NCI-H128 (cell line): ENCODE measurements around the gene NEU3.
A peak's percentile ranks its signal among the peaks of the same experiment; 100 is the strongest.
"Not testable (repeated sequence)": the region's sequence is repeated elsewhere in the genome, so short reads cannot be mapped to it uniquely, and the experiment has no call there.

Experiments
- DNase-seq: peaks from one replicate; lab custom pipeline; 2025; ENCODE audit not compliant: unreplicated experiment; lab: John Stamatoyannopoulos, UW

The NEU3 gene, protein sequence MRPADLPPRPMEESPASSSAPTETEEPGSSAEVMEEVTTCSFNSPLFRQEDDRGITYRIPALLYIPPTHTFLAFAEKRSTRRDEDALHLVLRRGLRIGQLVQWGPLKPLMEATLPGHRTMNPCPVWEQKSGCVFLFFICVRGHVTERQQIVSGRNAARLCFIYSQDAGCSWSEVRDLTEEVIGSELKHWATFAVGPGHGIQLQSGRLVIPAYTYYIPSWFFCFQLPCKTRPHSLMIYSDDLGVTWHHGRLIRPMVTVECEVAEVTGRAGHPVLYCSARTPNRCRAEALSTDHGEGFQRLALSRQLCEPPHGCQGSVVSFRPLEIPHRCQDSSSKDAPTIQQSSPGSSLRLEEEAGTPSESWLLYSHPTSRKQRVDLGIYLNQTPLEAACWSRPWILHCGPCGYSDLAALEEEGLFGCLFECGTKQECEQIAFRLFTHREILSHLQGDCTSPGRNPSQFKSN

GRCh38 chr11:74988541-74989259, at the start of gene NEU3:
TSS of gene NEU3 (plus strand) at chr11:74988933. CDS start at chr11:74989061, 128 bp downstream.
- peak; percentile 71 for DNase-seq

GRCh38 chr11:74941492-74941891, 47.2 kb upstream of the NEU3 start:
- no peak for DNase-seq

- DNase-seq: no peak
Measured at GRCh38 chr11:74942073-74942759, 46.5 kb upstream of the NEU3 start.

GRCh38 chr11:74948546-74948897, 40.2 kb upstream of the NEU3 start:
- DNase-seq: no peak

GRCh38 chr11:74948898-74949752, 39.6 kb upstream of the NEU3 start, which contains the start of the genes SPCS2 and XRRA1:
TSS of gene SPCS2 (plus strand) at chr11:74949266. CDS start at chr11:74949286, 20 bp downstream.
TSS of gene XRRA1 (minus strand) at chr11:74949091. CDS start at chr11:74940878, 8,213 bp downstream.
- DNase-seq: peak; percentile 94

- DNase-seq: no peak
Measured at GRCh38 chr11:74949753-74950137, 39.0 kb upstream of the NEU3 start.

DNA sequence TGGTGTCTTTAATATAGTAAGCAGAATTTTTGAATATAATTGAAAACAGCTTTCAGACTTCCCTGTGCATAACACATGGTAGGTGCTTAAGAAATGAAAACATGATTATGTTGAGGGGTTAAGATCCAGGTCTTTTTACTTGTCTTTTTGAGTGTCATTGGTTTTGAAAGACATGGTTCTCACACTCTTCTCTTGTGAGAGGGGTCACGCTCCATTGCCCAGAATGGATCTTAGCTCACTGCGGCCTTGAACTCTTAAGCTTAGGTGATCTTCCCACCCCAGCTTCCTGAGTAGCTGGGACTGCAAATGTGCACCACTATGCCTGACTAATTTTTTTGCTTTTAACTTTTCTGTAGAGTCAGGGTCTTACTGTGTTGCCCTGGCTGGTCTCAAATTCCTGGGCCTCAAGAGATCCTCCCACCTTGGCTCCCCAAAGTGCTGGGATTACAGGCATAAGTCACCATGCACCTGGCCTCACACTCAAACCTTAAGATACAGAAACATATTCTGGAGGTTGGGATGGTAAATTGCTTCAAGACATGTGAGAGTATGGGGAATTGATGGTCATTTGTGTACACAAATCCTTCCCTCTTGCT, 38.3 kb upstream of the NEU3 start:
- DNase-seq: no peak

- DNase-seq: no peak
Measured at GRCh38 chr11:74951226-74951625, 37.5 kb upstream of the NEU3 start.

DNA sequence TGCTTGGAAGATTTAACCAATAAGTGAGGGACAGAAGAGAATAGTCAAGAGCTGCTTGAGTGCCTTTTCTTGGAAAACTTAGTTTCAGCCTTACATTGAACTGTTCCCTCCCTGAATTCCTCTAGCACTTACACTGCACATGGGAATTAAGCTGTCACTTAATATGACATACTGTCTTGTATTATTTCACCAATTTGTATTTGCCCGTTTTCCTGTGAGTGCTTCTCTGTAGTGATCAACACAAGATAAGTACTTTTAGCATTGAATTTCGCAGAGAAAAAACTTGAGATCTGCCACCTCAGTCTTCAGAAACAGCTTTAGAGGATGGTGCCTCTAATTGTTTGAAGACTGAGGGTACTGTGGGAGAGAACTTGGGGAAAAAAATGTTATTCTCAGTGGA, 36.0 kb upstream of the NEU3 start:
- DNase-seq: no peak

DNA sequence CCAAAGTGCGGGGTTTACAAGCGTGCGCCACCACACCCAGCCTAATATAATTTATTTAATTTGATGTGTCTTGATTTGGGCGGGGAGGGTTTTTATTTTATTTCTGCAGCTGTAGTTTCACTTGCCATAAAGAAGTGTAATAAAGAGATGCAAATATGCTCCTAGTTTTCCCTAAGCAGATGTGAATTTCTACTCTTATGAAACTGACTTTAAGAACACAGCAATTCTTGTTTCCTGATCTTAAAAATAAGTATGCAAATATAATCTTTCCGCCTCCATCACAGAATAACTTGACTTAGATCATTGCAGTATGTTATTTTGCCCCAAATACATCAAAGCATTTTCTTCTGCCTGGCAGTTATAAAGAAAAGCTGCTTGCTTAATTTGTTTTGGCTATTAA, 35.3 kb upstream of the NEU3 start:
- DNase-seq: no peak

DNA sequence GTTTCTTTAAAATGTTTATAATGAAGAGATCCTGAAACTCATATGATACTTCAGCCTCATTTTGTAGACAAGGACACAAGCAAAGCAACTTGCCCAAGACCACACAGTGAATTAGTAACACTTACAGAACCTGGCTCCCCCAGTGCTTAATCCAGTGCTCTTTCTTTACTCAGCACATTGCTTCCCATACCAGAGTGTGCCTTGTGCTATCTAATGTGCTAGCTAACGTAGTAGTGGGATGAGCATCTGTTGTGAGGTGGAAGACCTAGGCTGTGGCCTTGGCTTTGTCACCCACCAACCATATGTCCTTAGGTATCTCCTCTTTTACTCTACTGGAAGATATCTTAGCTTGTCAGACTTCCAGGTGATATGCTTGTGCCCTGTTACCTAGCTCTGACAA, 34.5 kb upstream of the NEU3 start:
- no peak for DNase-seq

DNA sequence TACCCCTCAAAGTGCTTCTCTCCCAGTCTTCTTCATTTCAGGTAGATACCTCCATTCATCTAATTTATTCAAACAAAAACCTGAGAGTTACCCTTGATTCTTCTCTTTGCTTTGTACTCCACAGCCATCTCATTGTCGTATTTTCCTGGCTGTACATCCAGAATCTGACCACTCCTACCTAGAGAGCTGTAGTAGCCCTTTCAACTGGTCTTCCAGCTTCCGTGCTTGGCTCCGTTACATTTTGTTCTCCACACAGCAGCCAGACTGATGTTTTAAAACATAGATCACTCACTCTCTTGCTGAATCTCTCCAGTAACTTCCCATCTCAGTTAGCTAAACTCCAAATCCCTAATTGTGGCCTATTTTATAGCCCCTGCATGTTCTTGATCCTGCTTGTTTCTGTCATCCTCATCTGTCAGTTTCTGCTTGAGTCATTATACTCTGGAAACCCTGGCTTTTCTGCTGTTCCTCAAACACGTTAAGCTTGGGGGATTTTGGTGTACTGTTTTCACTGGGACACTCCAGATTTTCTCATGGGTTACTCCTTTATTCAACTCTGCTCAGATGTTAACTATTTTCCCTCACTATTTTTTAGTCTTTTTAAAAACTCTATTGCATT, 32.2 kb upstream of the NEU3 start:
- no peak for DNase-seq

DNA sequence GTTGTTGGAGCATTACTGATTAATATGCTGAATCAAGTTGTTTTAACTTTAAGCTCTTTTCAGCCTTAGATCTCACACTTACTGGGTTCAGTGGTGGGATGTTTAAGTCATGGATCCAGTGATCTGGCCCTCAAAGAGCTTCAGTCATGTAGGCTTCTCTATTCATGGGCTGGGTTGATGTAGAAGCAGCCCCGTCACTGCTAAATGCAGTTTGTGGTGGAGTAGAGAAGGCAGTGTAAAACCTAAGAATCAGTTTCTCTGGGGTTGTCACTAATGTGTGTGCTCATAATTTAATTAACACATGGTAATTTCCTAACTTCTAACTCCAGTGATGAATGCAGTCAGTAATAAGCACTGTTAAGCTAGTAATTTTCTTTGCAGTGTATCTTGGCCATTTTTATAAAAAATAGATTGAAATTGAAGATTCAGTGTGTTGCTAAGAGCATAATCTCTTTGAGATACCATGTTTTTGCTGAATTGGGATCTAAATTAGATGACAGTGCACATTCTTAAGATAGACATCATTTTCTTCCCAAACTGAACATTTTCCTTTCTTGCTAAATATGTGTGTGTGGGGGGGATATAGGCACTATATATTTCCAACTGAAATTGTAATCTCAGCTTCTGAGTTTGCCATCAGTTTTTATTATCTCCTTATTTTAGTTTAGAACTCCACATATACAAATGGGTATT, 30.6 kb upstream of the NEU3 start:
- DNase-seq: no peak

DNA sequence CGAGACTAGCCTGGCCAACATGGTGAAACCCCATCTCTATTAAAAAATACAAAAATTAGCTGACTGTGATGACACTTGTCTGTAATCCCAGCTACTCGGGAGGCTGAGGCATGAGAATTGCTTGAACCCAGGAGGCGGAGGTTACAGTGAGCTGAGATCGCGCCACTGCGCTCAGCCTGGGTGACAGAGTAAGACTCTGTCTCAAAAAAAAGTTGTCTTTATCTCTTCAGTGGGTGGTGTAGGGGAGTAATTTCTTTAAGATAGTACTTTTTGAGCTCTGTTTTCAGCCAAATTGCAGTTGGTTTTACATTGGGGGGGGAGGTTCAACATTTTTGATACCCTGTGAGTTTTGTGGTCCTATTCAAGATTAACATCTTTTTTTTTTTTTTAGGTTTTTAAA, 28.6 kb upstream of the NEU3 start:
- not testable (repeated sequence) for DNase-seq

GRCh38 chr11:74966651-74967050, 22.1 kb upstream of the NEU3 start:
- DNase-seq: no peak

GRCh38 chr11:74970852-74971395, 17.8 kb upstream of the NEU3 start:
- DNase-seq: no peak

DNA sequence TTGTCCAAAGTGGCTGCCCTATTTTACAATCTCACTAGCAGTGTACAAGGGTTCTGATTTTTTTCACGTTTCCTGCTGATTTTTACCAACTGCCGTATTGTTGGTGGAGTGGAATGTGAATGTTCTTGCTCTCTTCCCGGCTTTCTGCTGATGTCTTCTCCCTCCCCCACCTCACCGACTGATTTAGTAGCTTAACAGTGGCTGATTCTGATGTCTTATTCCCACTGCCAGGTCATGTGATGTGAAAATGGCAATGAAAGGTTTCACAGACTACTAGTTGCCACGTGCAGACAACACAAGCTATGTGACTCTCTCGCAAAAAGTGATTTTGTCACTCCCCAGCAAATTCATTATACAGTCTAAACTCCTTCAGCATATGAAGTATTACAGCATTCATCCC, 17.3 kb upstream of the NEU3 start:
- DNase-seq: no peak

DNA sequence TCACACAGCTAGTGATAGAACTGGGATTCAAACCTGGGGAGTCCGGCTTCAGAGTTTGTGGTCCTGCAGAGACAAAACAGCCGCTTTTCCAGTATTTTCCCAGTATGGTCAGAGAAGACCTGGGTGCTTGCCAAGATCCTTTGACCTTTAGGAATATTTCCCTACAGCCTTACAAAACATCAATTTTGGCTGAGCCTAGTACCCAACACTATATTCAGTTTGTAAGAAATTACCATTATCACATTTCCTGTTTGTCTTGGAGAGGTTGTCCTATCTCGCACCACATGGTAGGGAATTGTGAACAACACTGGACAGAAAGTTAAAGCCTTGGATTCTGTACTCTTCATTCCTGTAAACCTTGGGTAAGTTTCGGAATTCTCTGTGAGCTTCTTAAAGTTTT, 10.7 kb upstream of the NEU3 start:
- no peak for DNase-seq

DNA sequence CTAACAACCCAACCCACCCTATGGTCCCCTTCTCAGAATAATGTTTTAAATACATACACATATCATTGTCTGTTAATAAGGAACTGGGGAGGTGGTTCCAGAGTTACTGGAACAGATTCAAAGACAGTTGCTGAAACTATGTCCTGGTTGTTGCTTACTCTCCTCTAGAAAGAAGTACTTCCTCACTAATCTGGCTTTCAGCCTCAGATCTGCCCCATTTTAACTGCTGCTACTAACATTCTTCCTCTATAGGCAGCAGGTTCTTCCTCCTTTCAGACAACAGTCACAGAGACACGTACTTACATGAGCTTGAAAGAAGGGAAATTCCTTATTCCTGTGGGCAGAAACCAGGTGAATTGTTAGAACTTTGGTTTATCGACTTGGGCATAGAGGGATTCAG, 8.1 kb upstream of the NEU3 start:
- no peak for DNase-seq
